HG02870 (cell line): ENCODE measurements around the gene PARD3.
"Not testable (repeated sequence)": the region's sequence is repeated elsewhere in the genome, so short reads cannot be mapped to it uniquely, and the experiment has no call there.

Experiments used
- ATAC-seq: cut with Tn5 transposase; IDR thresholded peaks from one replicate; pipeline ENCODE4 v1.9.1; 2021; ENCODE audit warnings: mild to moderate bottlenecking, moderate library complexity; ENCODE audit not compliant: unreplicated experiment

PARD3 gene

GRCh38 chr10:34444223-34445183, 370.6 kb downstream of the PARD3 start:
- no peak for ATAC-seq

DNA sequence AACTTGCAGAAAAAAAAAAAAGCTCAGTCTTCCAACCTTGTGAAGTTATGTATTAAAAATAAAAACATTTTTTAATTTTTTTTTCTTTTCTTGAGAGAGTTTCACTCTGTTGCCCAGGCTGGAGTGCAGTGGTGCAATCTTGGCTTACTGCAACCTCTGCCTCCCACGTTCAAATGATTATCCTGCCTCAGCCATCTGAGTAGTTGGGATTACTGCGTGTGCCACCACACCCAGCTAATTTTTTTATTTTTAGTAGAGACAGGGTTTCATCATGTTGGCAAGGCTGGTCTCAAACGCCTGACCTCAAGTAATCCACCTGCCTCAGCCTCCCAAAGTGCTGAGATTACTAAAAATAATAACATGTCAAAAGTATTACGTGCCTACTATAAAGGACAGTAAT, 375.7 kb downstream of the PARD3 start:
- not testable (repeated sequence) for ATAC-seq

DNA sequence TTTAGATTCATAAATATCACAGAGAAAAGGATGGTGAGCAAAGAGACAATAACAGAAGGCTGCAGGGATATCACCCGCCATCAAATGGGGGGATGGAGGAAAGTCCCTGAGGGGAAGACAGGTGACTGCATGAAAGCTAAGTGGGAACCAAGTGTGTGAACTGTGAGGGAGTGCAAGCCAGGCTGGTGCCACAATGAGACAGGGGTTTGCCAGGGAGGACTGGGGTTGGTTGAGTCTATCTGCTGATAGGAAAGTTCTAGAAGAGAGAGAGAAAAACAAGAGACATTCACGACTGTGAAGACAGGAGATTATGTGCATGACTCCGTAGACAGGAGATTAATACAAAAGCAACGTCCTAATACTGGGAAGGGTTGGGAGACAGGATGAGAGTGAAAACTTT, 376.4 kb downstream of the PARD3 start:
- no peak for ATAC-seq

- no peak for ATAC-seq
These were observed 377.2 kb downstream of the PARD3 start for GRCh38 chr10:34437906-34438305.

GRCh38 chr10:34434119-34434594, 380.9 kb downstream of the PARD3 start:
- ATAC-seq = no peak

DNA sequence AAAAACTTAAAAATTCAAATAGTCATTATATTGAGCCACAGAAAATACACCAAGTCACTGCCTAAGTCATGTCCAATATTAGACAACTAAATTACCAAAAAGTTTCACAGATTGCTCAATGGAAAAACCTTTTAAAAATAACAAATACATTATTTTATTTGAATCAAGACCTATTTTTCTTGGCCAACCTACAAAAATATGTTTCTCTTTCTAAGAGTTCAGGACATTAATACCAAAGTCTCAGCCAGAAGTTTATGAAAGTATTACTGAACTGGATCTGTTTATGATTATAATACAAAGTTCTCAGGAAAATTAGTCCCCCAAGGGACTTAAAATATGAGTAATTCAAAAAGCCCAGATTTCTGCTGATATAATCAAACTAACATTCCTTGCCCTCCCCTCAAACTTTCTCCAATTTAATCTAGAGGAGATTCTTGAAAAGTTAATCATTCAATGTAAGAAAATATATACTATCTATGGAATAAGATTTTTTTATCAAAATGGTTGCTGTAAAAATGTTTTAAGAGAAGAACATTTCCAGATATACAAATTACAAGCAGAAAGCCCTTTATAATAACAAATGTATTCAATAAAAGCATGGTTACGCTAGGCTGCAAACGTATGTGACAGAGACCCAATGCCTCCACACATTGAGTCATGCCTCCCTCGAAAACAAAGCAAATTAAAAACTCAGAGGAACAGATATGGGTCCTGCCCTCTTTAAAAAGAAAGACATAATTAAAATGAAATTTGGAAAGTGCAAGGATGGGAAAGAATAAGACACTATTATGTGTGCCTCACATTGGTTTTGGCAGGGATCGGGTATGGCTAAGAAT, 381.6 kb downstream of the PARD3 start:
- ATAC-seq = no peak

DNA sequence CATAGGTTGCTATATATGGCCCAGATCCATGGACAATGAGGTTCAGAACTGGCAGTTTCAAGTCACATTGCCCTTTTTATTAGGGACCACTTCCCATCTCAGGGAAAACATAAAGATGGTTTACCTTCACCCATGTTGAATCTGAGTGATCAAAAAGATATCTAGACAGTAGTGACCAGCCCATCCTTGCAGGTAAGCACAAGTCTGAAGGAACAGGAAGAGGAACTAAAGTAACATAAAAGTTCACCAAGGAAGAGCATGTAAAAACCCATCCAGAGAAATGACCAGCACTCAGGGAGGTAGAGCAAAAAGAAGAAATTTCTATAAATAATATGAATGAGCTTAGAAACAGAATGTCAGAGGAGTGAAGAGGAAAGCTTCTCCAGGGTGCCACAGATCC, 382.5 kb downstream of the PARD3 start:
- ATAC-seq = no peak

GRCh38 chr10:34430685-34431084, 384.4 kb downstream of the PARD3 start:
- no peak for ATAC-seq

DNA sequence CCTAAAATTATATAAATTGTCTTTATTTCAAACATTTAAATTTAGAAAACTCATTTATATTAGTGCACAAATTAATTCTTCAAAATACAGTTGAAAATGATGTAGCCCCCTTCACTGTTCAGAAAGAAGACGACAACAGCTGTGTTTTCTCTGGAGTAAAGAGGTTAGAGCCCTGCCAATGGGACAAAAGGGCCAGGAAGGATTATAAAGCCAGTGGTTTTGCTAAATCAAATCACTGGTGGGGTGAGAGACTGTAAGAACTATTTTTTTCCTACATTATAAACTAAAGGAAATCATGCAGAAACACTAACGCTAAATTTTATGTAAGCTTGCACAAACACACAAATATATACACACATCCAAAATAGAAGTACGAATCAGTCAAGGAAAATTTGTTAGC, 386.6 kb downstream of the PARD3 start:
- no peak for ATAC-seq

- ATAC-seq = no peak
These were observed 387.2 kb downstream of the PARD3 start for GRCh38 chr10:34427911-34428216.

DNA sequence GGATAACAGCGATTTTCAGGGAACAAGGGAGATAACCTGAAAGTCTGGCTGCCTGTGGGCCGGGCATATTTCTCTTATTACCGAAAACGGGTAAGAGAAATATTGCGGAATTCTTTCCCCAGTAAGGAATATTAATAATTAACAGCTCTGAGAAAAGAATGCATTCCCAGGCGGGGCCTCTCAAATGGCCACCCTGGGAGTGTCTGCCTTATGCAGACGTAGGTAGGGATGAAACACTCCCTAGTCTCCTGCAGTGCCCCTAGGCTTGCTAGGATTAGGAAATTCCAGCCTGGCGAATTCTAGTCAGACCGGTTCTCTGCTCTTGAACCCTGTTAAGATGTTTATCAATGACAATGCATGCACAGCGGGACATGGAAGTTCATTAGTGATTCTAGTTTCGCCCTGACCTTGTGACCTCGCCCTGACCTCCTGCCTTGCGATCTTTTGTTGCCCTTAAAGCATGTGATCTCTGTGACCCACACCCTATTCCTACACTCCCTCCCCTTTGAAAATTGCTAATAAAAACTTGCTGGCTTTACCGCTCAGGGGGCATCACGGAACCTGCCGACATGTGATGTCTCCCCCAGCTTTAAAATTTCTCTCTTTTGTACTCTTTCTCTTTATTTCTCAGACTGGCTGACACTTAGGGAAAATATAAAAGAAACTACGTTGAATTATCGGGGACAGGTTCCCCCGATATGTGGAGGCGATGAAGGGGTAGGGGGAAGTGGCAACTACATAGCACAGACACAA, 387.8 kb downstream of the PARD3 start:
- ATAC-seq = not testable (repeated sequence)

- not testable (repeated sequence) for ATAC-seq
These were observed 388.4 kb downstream of the PARD3 start for GRCh38 chr10:34426538-34427157.

DNA sequence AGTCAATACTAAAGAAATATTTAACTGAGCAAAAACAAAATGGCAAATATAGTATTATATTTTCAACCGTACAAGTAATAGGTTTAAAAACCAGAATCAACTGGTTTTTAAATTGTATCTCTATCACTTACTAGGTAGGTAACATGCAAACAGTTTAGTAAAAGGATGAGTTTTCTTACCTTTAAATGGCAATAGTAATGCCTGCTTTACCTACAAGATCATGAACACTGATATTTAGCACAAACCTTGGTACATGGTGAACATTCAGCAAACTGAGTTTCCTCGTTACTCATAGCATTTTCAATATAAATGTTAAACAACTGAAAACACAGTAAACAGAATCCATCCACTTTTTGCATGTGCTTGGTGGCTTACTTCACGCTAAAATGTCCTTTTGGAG, 389.1 kb downstream of the PARD3 start:
- no peak for ATAC-seq

DNA sequence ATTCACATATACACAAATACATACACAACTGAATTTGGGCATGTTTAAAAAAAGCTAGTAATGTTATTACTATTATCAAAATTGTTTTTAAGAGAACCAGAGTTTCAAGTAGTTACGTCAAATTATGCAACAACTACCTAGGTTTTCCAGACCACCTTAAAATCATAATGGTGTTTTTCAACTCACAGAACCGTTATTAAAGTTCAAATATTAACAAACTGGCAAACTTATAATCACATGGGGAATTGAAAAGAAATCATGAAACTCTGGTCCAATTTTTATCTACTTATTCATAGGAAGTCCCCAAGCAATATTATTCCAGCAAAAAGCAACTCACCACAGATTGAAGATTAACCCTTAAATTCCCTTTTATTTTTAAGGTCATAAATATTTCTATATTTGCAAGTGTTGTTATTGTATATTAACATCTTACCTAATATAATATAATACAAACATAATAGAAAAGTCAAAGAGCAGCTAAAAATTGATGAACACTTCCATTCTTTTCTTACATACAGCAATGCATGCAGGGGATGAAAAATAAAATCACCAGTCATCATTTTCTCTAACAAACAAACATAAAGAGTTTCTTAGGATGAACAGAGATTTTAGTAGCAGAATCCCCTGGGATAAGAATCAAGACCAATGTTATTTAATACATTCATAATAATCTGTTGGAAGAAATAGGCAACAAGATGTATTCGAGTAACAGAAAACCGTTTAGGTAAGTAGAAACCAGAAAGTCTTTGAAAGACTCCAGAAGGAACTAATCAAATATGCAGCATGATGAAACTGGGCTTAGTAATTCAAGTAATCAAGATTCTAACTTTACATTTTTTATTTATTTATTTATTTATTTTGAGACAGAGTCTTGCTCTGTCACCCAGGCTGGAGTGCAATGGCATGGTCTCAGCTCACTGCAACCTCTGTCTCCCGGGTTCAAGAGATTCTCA, 391.1 kb downstream of the PARD3 start:
- no peak for ATAC-seq

- ATAC-seq = no peak
These were observed 394.3 kb downstream of the PARD3 start for GRCh38 chr10:34420795-34421194.

DNA sequence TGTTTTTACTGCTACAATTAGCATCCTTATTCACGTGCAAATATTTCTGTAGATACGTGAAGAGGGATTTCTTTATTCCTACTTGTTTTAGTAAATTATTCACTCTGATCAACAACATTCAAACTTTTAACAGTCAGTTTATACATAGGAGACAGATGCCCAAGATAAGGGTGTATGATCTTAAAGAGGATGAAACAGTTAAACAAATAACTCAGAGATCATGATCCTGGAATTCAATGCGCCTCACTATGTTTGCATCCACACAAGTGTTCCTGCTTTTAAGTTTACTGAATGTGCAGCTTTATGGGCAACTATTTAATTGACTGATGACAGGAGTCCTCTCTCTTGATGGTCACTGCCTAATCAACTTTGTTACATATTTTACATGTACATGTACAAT, 394.8 kb downstream of the PARD3 start:
- no peak for ATAC-seq

DNA sequence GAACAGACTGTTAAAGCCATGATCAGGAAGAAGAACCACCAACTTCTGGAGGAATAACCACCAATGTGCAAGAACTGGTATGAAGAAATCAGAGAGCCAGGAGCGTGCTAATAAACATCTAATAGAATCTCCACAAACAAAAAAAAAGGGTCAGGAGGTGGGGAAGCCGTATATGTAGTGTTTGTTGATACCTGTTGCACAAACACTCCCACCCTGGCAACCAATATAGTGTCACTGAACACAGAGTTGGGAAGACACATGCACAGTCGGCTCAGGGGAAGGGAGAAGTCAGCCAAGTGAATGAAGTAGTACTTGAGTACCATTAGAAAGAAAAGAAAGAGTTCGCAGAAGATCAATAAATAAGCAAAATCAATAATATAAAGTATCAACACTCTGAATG, 400.1 kb downstream of the PARD3 start:
- ATAC-seq = no peak

GRCh38 chr10:34413756-34414587, 401.1 kb downstream of the PARD3 start:
- no peak for ATAC-seq

DNA sequence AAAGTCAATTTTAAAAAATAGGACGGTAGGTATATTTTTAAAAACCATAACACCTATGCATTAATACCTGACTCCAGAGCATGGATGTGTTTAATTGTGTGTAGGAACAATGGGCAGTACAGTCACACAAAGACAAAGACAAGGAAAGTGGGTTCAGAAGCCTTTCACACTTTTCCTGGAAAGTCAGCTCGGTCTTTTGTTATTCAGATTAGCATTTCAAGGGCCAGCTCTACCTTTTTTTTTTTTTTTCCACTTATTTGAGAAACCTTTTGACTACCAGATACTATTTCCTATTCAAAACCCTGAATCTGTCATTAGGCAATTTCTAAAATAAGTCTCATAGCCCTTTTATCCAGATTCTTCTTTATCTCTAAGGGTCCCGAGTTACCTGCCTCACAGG, 401.9 kb downstream of the PARD3 start:
- no peak for ATAC-seq
